GM23338 (cell line): ENCODE measurements around the gene RBP5. TPM values are rescaled to one million over a fixed set of nuclear protein-coding genes. Genes with fewer than 3 reads are reported as not detected.

ENCODE experiments used
- ATAC-seq: fragments of 200-7000 bp; cut with Tn5 transposase; 3 replicates; pipeline ENCODE4 v1.9.1; 2020
- DNase-seq: peaks from one replicate; pipeline ENCODE4 v3.0.0-alpha.2; 2015; ENCODE audit warnings: low spot score
- H2AFZ ChIP-seq: fragments of 200-600 bp; sonication (generic); 2 replicates; pipeline ENCODE4 v1.8.0; 2016; ENCODE audit warnings: antibody characterized with exemption, mild to moderate bottlenecking, moderate library complexity
- H3F3A ChIP-seq: fragments of 200-600 bp; sonication (generic); replicated peaks from 2 replicates; pipeline ENCODE4 v1.8.0; 2017; ENCODE audit warnings: antibody characterized with exemption, mixed run types, low read depth
- H3K27ac ChIP-seq: fragments of 200-600 bp; sonication (generic); 2 replicates; pipeline ENCODE4 v1.6.1; 2016; ENCODE audit warnings: low read depth
- H3K27me3 ChIP-seq: fragments of 200-600 bp; sonication (generic); 2 replicates; pipeline ENCODE4 v1.8.0; 2016; ENCODE audit warnings: mild to moderate bottlenecking, mixed run types, moderate library complexity; ENCODE audit not compliant: insufficient read depth
- H3K36me3 ChIP-seq: fragments of 200-600 bp; sonication (generic); 2 replicates; pipeline ENCODE4 v1.8.0; 2016; ENCODE audit warnings: mild to moderate bottlenecking; ENCODE audit not compliant: insufficient read depth
- H3K4me1 ChIP-seq: fragments of 200-600 bp; sonication (generic); 2 replicates; pipeline ENCODE4 v1.8.0; 2016; ENCODE audit warnings: mild to moderate bottlenecking, moderate library complexity; ENCODE audit not compliant: insufficient read depth
- H3K4me2 ChIP-seq: fragments of 200-600 bp; sonication (generic); 2 replicates; pipeline ENCODE4 v1.7.1; 2017; ENCODE audit warnings: mixed run types
- H3K4me3 ChIP-seq: fragments of 200-600 bp; sonication (generic); 2 replicates; pipeline ENCODE4 v1.6.1; 2016; ENCODE audit warnings: mixed run types
- H3K79me2 ChIP-seq: fragments of 200-600 bp; sonication (generic); replicated peaks from 2 replicates; pipeline ENCODE4 v1.8.0; 2017; ENCODE audit warnings: mild to moderate bottlenecking; ENCODE audit not compliant: insufficient read depth
- H3K9me2 ChIP-seq: fragments of 200-600 bp; sonication (generic); 2 replicates; pipeline ENCODE4 v1.8.0; 2017; ENCODE audit not compliant: insufficient read depth
- H4K20me1 ChIP-seq: fragments of 200-600 bp; sonication (generic); replicated peaks from 2 replicates; pipeline ENCODE4 v1.8.0; 2017; ENCODE audit warnings: mild to moderate bottlenecking; ENCODE audit not compliant: insufficient read depth
- H3K27ac Mint-ChIP-seq: 2 replicates; pipeline ENCODE4 v1.8.0; 2020; ENCODE audit warnings: inconsistent platforms, mild to moderate bottlenecking, moderate library complexity, mixed read lengths
- H3K27me3 Mint-ChIP-seq: 3 replicates; pipeline ENCODE4 v1.8.0; 2022; ENCODE audit warnings: low read depth, mild to moderate bottlenecking, moderate library complexity, mixed read lengths, inconsistent platforms; ENCODE audit not compliant: insufficient read depth, poor library complexity
- H3K36me3 Mint-ChIP-seq: 3 replicates; pipeline ENCODE4 v1.8.0; 2021; ENCODE audit warnings: low read depth, mild to moderate bottlenecking, inconsistent platforms, moderate library complexity, mixed read lengths
- H3K4me1 Mint-ChIP-seq: 3 replicates; pipeline ENCODE4 v1.8.0; 2020; ENCODE audit warnings: mild to moderate bottlenecking, inconsistent platforms, mixed read lengths
- H3K4me3 Mint-ChIP-seq: 3 replicates; pipeline ENCODE4 v1.8.0; 2021; ENCODE audit warnings: moderate library complexity, mild to moderate bottlenecking, inconsistent platforms, mixed read lengths
- H3K9me3 Mint-ChIP-seq: 3 replicates; pipeline ENCODE4 v1.8.0; 2020; ENCODE audit warnings: moderate library complexity, mild to moderate bottlenecking, inconsistent platforms, mixed read lengths
- CTCF ChIP-seq, 2 experiments: fragments of 200-600 bp in 1 of 2; sonication (generic) in 1 of 2; conservative IDR thresholded peaks; 2 replicates each; pipeline versions ENCODE4 v1.5.1 to v1.6.1; 2016 to 2017; ENCODE audit warnings: antibody characterized with exemption in 2 of 2, low read depth in 2 of 2, mild to moderate bottlenecking in 2 of 2, moderate library complexity in 1 of 2
- EZH2 ChIP-seq: fragments of 200-600 bp; sonication (generic); IDR thresholded peaks from one replicate; pipeline ENCODE4 v1.8.0; 2017; ENCODE audit warnings: antibody characterized with exemption, mild to moderate bottlenecking, low read depth; ENCODE audit not compliant: unreplicated experiment
- NANOG ChIP-seq: IDR thresholded peaks from 2 replicates; pipeline ENCODE4 v1.6.1; 2016; ENCODE audit warnings: antibody characterized with exemption, borderline replicate concordance
- REST ChIP-seq: IDR thresholded peaks from one replicate; pipeline ENCODE4 v1.6.1; 2018; ENCODE audit warnings: antibody characterized with exemption; ENCODE audit not compliant: unreplicated experiment
- ZNF331 ChIP-seq: fragments of 250-450 bp; sonication (Bioruptor Pico); IDR thresholded peaks from 2 replicates; pipeline ENCODE4 v1.5.0; 2020; ENCODE audit warnings: low read depth, mild to moderate bottlenecking, moderate library complexity
- ZNF462 ChIP-seq: fragments of 250-450 bp; sonication (Bioruptor Pico); IDR thresholded peaks from 2 replicates; pipeline ENCODE4 v1.5.0; 2020; ENCODE audit warnings: mild to moderate bottlenecking, moderate library complexity
- polyA plus RNA-seq: library from polyadenylated mRNA; unstranded; fragments of >200 nt; fragmentation: Nextera tagmentation; extraction: Ambion mirVana; gene quantifications from 2 replicates; pipeline ENCODE4 v1.2.1, GENCODE V29; 2016
- total RNA-seq: library from RNA; depleted of rRNA; stranded (reverse); fragments of >200 nt; shearing (Covaris generic); gene quantifications from 2 replicates; pipeline ENCODE4 v1.2.3, GENCODE V29; 2014

RBP5 gene
- total and polyA plus RNA-seq, 2 experiments from 2014 or later = 1.2 to 3.0 TPM

GRCh38 chr12:7141351-7142005 is 12.8 kb upstream of the RBP5 start (continued):
- TF ChIP-seq CTCF (conservative IDR thresholded peaks at IDR 0.05; ENCODE audit: low read depth in 2 of 2) = no peak
- no peak for TF ChIP-seq NANOG
- TF ChIP-seq EZH2 = no peak
- TF ChIP-seq REST = no peak
- no peak for TF ChIP-seq ZNF331 (CRISPR knock-in tag)

- DNase-seq = no peak
- no peak for ATAC-seq
- Histone ChIP-seq H3F3A (no peaks in the 10 kb centered on the region), H3K4me2 (no peak overlapping the region), H4K20me1 (no peaks in the 10 kb centered on the region; the same call in 1 of the 2 replicates), H3K27me3 (no peaks in the 10 kb centered on the region), H2AFZ (no peak overlapping the region), H3K9me2 (0 out of 2 replicates have a peak, but pooled peaks cover 3% of the 10 kb centered on the region), H3K79me2 (no peaks in the 10 kb centered on the region), H3K4me3 (no peak overlapping the region), H3K27ac (no peak overlapping the region), H3K4me1 (no peaks in the 10 kb centered on the region), H3K36me3 (no peaks in the 10 kb centered on the region)
- no peaks in the 10 kb centered on the region for H3K9me3 Mint-ChIP-seq
- no peaks in the 10 kb centered on the region for H3K4me1 Mint-ChIP-seq
- H3K27me3 Mint-ChIP-seq = peaks cover 4% of the 10 kb centered on the region
- H3K4me3 Mint-ChIP-seq = no peak overlapping the region
- no peak overlapping the region for H3K27ac Mint-ChIP-seq
- peaks cover 33% of the 10 kb centered on the region for H3K36me3 Mint-ChIP-seq
- TF ChIP-seq ZNF462 (CRISPR knock-in tag) = no peak
- TF ChIP-seq ZNF331 (CRISPR knock-in tag) = no peak
- no peak for TF ChIP-seq NANOG
- TF ChIP-seq REST = no peak
- TF ChIP-seq EZH2 = no peak
These were observed 10.5 kb upstream of the RBP5 start for GRCh38 chr12:7139200-7139599.
